Stimulated activated CD4-positive, alpha-beta T cell treated with anti-CD3 and anti-CD28 coated beads, Interleukin-12 subunit alpha, Interleukin-12 subunit beta, amount 100 ng/mL, for 48 hours (primary cell): ENCODE results near the gene PLCB2.

Experiments used
- DNase-seq, 3 donors: peaks; one replicate each; pipeline ENCODE4 v3.0.0-alpha.2; 2020; ENCODE audit warnings: low read depth in 2 of 3, low spot score in 1 of 3

PLCB2 gene

GRCh38 chr15:40342416-40343320 lies 34.9 kb upstream of the PLCB2 start:
- no peak for DNase-seq

- no peak for DNase-seq
These were observed 33.1 kb upstream of the PLCB2 start, which contains the start of gene CCDC9B for GRCh38 chr15:40340740-40341400. Gene CCDC9B (minus strand): TSS chr15:40340939. CDS start chr15:40340819, 120 bp downstream.

DNA sequence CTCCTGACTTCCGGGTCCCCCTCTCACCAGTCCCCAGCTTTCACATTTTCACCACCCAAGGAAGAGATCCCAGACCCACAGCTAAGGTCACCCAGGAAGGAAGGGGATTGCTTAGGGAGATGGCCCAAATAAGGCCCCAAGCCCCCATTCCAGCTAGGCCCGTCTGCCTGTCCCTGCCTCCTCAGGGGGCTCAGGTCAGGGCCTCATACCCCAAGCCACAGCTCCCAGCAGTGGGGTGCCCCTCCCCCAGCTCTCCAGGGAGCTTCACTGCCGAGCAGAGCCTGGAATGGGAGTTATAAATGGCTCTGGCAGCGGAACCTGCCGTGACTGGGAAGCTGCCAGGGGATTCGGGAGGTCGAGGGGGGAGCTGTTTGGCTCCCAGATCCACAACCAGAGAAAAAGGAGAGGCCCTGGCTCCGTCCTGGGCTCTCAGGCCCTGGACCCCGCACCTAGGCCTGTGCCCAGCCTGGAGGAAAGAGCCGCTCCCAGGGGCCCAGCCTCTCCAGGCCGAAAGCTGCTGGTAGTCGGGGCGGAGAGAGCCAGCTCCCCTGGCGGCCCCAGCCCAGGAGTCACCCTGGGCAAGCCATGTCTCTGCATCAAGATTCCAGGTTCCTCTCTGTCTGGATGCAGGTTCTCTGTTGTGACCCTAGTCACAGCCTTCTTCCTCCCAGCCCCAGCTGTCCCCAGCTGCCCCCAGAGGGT lies 32.5 kb upstream of the PLCB2 start:
- no peak for DNase-seq

DNA sequence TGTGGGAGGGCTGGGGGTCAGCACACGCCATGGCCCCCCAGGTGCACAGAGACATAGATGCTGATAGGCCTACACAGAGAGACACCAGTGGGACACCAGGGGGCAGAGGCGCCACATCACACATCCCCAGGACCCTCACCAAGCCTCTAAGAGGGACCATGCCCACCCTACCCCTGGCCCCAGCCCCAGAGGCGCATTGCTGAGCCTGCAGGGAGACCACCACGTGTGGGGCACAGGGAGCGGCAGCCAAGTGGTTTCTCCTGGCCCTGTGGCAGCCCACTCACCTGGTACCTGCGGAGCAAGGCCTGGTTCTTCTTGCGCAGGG lies 31.8 kb upstream of the PLCB2 start:
- DNase-seq, result no peak

- no peak for DNase-seq
These were observed 31.3 kb upstream of the PLCB2 start for GRCh38 chr15:40338921-40339620.

- DNase-seq, result peak; percentile 63 to 76 (median 69)
These were observed 30.4 kb upstream of the PLCB2 start for GRCh38 chr15:40338041-40338657.

DNA sequence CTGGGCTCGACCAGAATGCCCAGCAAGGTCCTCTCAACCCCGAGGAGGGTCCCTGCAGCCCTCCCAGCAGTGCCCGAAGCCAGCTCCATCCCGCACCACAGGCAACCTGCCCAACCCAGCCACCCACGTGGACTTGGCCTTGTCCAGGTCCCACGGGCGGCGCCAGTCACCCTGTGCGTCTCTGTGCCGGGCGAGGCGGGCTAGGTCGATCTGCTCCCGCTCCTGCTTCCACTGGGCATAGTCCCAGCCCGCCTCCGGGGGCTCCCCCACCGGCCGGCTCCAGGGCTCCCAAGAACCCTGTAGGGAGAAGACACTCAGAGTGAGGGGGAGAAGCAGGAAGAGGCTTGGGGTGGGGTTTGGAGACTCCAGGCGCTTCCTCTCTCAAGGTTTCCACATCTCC lies 29.9 kb upstream of the PLCB2 start:
- no peak for DNase-seq

DNA sequence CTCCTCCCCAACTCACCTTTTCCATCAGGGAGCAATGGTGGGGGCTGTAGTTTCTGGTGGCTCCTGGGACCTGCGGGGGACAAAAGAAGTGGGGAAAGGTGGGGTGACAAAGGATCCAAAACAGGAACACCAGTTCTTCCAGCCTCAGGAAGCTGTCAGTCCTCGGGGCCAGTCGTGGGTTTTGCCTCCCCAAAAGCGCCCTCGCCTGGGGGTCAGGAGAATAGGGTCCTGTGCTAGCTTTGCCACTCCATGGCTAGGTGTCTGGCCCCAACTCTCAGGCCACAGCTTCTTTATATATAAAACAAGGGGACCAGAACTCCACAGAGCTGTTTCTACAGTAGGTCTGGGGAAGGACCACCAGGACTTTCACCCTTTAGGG lies 29.0 kb upstream of the PLCB2 start:
- DNase-seq, result no peak

DNA sequence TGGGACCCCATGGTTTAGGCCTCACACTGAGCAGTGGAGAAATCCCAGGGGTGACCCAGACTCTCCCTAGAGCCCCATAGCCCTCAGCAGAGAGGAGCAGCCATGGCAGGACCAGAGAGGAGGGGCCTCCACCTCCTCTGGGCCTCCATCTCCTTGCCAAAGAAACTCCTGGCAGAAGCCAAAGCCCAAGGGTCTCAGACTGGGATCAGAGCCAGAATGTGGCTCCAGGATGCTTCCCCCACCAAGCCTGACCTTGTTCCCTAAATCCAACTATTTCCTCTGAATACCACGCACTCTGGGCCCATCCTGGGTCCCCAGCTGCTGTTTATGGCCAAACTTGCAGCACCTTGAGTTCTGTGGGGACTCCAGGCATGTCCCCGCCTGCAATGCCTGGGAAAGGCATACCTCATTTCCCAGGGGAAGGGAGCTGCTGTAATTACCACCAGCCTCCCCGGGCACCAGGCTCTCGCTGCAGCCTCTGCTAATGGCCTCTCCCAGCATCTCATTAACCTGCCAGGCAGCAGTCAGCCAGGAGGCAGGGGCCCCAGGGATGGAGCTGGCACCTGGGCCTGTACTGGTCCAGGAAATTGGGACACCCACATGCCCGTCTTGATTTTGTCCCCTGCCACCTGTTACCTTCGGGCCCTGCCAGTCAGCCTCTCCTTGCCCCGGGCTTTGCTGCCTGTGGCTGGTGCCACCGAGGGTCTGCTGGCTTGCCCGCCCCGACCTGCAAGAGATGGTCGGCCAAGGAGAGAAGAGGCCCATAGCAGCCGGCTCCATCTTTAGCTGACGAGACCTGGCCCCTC lies 28.4 kb upstream of the PLCB2 start:
- DNase-seq, result no peak

DNA sequence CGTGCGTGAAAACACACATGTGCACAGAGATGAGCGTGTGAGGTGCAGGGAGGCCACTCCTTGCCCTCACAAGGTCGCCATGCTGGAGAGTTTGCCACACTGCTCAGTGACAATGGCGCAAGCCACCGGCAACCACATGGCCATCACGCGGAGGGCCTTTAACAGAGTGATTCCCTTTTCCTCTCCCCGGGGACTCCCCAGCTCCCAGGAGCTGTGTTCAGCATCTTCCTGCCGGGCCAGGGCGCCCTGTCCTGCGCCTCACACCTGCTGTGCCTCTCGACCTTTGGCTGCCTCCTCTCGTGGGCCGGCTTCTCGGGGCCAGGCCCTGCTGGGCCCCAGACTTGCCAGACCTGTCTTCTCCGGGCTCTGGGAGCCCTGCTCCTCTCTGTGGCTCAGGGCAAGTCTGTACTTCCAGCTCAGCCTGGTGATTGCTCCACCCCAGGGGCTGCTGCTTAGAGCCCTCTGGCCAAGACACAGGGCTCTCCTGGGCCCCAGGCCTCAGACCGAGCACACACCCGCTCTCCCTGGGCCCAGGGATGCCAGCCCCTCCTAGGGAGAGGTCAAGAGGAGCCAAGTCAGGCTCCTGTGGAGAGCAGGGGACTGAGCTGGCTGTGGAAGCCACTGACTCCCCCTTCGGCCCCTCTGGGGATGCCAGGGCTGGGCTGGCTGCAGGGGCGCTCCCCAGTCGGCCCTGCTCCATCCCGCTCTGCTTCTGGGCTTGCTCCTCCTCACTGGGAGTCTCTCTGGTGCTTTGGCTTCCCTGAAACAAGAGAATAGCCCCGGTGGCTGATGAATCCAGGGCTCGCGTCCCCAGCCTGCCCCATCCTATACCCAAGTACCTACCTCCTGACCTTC lies 27.4 kb upstream of the PLCB2 start:
- no peak for DNase-seq

DNA sequence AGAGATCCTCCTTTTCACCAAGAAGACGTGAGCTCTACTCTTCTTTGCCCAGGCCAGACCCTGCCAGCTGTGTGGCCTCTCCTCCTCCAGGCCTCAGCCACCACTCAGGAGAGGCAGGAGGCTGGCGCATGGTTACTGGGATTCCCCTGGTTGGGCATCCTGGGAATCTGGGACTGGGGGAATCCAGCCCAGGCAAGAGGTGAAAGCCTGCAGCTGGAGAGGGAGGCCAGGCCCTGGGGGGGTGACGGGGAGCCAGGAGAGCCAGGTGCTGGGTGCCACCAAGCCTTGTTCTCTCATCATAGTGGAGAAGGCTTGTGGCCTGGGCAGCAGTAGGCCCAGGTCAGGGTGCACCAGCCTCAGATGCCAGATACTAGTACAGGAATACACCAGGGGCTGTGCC lies 26.8 kb upstream of the PLCB2 start:
- DNase-seq, result no peak

- DNase-seq, result no peak
These were observed 26.3 kb upstream of the PLCB2 start for GRCh38 chr15:40333922-40334492.

DNA sequence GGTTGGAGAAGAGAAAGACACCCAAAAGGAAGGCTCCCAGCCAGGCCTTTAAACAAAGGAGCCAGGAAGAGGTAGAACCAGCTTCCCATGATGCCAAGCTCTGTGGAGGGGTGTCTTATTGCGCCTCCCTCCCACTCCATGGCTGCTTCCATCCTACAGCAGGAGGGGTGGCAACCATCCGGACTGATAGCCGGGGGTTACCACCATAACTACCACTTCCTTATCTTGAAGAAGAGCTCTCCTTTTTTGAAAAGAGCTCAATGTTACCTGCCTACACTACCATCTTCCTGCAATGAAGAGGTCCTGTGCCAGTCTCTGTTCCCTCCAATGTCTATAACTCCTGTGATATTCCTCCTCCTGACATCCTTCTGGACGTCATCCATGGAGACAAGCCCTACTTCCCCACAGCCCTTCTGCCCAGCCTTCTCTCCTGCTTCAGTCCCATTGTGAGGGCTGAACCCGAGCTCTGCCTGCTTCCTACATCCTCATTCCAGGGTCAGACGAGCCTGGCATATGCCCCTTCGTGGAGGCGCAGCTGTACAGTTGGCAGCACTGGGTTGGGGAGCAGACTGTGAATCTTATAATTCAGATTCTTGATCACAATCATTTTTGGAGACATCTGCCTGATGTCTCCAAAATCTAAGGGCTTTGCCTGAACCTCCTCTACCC lies 24.5 kb upstream of the PLCB2 start:
- no peak for DNase-seq

GRCh38 chr15:40331637-40332036 lies 23.9 kb upstream of the PLCB2 start:
- no peak for DNase-seq

GRCh38 chr15:40331026-40331425 lies 23.3 kb upstream of the PLCB2 start:
- no peak for DNase-seq

DNA sequence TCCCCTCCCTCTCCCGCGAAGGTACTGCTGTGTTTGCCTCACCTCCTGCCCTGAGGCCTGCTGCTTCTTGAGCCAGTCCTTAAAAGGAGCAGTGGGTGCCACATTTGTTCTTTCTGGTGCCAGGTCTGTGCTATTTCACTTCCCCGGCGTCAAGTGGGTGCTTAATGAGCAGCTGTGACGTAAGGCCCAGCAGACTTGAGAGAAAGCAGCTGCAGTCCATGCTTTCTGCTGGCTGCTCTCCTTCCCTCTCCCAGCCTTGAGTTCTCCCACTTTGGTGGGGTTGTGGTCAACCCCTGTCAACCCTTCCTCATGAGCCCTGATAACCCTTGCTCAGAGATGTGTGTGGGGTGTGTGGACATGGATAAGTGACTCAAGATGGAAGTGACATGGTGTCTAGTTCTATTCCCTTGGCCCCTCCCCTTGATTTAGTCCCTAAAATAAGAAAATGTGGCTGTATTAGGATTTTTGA lies 22.7 kb upstream of the PLCB2 start:
- no peak for DNase-seq

GRCh38 chr15:40329804-40330203 lies 22.1 kb upstream of the PLCB2 start:
- no peak for DNase-seq

- DNase-seq, result no peak
These were observed 21.0 kb upstream of the PLCB2 start for GRCh38 chr15:40328751-40329150.
